ENCODE data around the gene ZSCAN10. TPM values are rescaled to one million over a fixed set of nuclear protein-coding genes. Genes with fewer than 3 reads are reported as not detected.
A peak's percentile ranks its signal among the peaks of the same experiment; 100 is the strongest.

Gene ZSCAN10
- total RNA-seq, 1 experiment from 2014 or later, result 0.76 TPM

GRCh38 chr16:3066440-3066748 lies 32.7 kb downstream of the ZSCAN10 start:
- Histone ChIP-seq H3K27ac (ENCODE audit: low read depth, low read length) (no peak overlapping the region; the same call in 1 of the 2 replicates), H2AFZ (ENCODE audit: low read depth, low read length, poor library complexity, severe bottlenecking) (no peak overlapping the region), H3K9me3 (ENCODE audit: control insufficient read depth in 1 of 2, insufficient read depth in 1 of 2, low read depth in 1 of 2, low read length in 2 of 2) (no peaks in the 10 kb centered on the region), H3K9ac (ENCODE audit: low read length) (no peak overlapping the region), H3K36me3 (ENCODE audit: control insufficient read depth in 1 of 2, insufficient read depth in 2 of 2, low read length in 2 of 2) (no peaks in the 10 kb centered on the region), H3K4me1 (ENCODE audit: control insufficient read depth in 1 of 2, insufficient read depth in 2 of 2, low read length in 2 of 2) (peaks cover 0 to 13% of the 10 kb centered on the region in 2 experiments; a peak in 1 of 4 replicates), H4K20me1 (ENCODE audit: insufficient read depth) (no peaks in the 10 kb centered on the region), H3K4me3 (replicated peaks in 1 of 2; ENCODE audit: low read depth in 1 of 2, low read length in 2 of 2) (peak overlapping the region in 1 of 2 experiments; percentile 6; a peak in 1 of 4 replicates), H3K9me2 (ENCODE audit: insufficient read depth) (no peaks in the 10 kb centered on the region), H3K4me2 (ENCODE audit: low read length) (0 out of 2 replicates have a peak overlapping the region, but pooled peaks have one; percentile 3), H3K79me2 (ENCODE audit: insufficient read depth, low read length) (no peaks in the 10 kb centered on the region), H3K27me3 (ENCODE audit: insufficient read depth, low read length) (no peaks in the 10 kb centered on the region)
- CTCF ChIA-PET, result no interaction called here
- POLR2A ChIA-PET, result no interaction called here
- no TSS peak for BruUV-seq (replicated peaks)
- intact Hi-C loops (cut with micrococcal nuclease), result no loop called here
- TF ChIP-seq FOSL1 (IDR thresholded peaks at IDR 0.05; ENCODE audit: low read depth) (no peak), EGR1 (IDR thresholded peaks at IDR 0.05; ENCODE audit: low read depth) (no peak), CEBPB (IDR thresholded peaks at IDR 0.05; ENCODE audit: low read depth) (no peak), RAD21 (IDR thresholded peaks at IDR 0.05; ENCODE audit: low read depth) (no peak), ELF1 (IDR thresholded peaks at IDR 0.05; ENCODE audit: borderline replicate concordance, low read depth) (no peak), JUND (IDR thresholded peaks at IDR 0.05) (no peak), SRF (IDR thresholded peaks at IDR 0.05; ENCODE audit: low read depth) (no peak), ZFX (IDR thresholded peaks at IDR 0.05) (no peak), POLR2A (IDR thresholded peaks at IDR 0.05; ENCODE audit: borderline replicate concordance, extremely low read depth, insufficient read depth, insufficient read length) (no peak), EZH2 (IDR thresholded peaks at IDR 0.05) (no peak), POLR2AphosphoS5 (IDR thresholded peaks at IDR 0.05; ENCODE audit: low read depth, low read length) (no peak), SIN3A (IDR thresholded peaks at IDR 0.05; ENCODE audit: low read depth) (no peak), SP1 (IDR thresholded peaks at IDR 0.05; ENCODE audit: low read depth) (no peak), ZNF274 (IDR thresholded peaks at IDR 0.05; ENCODE audit: low read depth, low read length) (no peak), YY1 (IDR thresholded peaks at IDR 0.05; ENCODE audit: extremely low read depth, insufficient replicate concordance, low read depth, low read length) (no peak)
- TF ChIP-seq, protein P1, sequence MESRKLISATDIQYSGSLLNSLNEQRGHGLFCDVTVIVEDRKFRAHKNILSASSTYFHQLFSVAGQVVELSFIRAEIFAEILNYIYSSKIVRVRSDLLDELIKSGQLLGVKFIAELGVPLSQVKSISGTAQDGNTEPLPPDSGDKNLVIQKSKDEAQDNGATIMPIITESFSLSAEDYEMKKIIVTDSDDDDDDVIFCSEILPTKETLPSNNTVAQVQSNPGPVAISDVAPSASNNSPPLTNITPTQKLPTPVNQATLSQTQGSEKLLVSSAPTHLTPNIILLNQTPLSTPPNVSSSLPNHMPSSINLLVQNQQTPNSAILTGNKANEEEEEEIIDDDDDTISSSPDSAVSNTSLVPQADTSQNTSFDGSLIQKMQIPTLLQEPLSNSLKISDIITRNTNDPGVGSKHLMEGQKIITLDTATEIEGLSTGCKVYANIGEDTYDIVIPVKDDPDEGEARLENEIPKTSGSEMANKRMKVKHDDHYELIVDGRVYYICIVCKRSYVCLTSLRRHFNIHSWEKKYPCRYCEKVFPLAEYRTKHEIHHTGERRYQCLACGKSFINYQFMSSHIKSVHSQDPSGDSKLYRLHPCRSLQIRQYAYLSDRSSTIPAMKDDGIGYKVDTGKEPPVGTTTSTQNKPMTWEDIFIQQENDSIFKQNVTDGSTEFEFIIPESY (IDR thresholded peaks at IDR 0.05; ENCODE audit: extremely low read depth, insufficient replicate concordance, low read length), result no peak
- TF ChIP-seq, protein P2, sequence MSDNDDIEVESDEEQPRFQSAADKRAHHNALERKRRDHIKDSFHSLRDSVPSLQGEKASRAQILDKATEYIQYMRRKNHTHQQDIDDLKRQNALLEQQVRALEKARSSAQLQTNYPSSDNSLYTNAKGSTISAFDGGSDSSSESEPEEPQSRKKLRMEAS (IDR thresholded peaks at IDR 0.05), result no peak
- TF ChIP-seq, protein P3, sequence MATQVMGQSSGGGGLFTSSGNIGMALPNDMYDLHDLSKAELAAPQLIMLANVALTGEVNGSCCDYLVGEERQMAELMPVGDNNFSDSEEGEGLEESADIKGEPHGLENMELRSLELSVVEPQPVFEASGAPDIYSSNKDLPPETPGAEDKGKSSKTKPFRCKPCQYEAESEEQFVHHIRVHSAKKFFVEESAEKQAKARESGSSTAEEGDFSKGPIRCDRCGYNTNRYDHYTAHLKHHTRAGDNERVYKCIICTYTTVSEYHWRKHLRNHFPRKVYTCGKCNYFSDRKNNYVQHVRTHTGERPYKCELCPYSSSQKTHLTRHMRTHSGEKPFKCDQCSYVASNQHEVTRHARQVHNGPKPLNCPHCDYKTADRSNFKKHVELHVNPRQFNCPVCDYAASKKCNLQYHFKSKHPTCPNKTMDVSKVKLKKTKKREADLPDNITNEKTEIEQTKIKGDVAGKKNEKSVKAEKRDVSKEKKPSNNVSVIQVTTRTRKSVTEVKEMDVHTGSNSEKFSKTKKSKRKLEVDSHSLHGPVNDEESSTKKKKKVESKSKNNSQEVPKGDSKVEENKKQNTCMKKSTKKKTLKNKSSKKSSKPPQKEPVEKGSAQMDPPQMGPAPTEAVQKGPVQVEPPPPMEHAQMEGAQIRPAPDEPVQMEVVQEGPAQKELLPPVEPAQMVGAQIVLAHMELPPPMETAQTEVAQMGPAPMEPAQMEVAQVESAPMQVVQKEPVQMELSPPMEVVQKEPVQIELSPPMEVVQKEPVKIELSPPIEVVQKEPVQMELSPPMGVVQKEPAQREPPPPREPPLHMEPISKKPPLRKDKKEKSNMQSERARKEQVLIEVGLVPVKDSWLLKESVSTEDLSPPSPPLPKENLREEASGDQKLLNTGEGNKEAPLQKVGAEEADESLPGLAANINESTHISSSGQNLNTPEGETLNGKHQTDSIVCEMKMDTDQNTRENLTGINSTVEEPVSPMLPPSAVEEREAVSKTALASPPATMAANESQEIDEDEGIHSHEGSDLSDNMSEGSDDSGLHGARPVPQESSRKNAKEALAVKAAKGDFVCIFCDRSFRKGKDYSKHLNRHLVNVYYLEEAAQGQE (IDR thresholded peaks at IDR 0.05; ENCODE audit: low read depth), result no peak
- DNase-seq (ENCODE audit: low read depth, low spot score), result no peak
- no peak for ATAC-seq
- RAD21 ChIA-PET (ENCODE audit: low non-redundant PET in 1 of 2, low total read pairs in 2 of 2, uncharacterized antibody in 2 of 2, unreplicated experiment in 2 of 2), result no interaction called here

All from HCT116 (cell line).